ENCODE results near the gene FHIT.
"Not testable (repeated sequence)": the region's sequence is repeated elsewhere in the genome, so short reads cannot be mapped to it uniquely, and the experiment has no call there.

FHIT gene

GRCh38 chr3:60673123-60673522, 578.1 kb downstream of the FHIT start:
- DNase-seq: no peak

- not testable (repeated sequence) for DNase-seq
Measured at GRCh38 chr3:60672337-60672736, 578.9 kb downstream of the FHIT start.

- DNase-seq: no peak
Measured at GRCh38 chr3:60669636-60670035, 581.6 kb downstream of the FHIT start.

GRCh38 chr3:60660026-60660425, 591.2 kb downstream of the FHIT start:
- DNase-seq: no peak

GRCh38 chr3:60659098-60659497, 592.2 kb downstream of the FHIT start:
- DNase-seq: no peak

- no peak for DNase-seq
Measured at GRCh38 chr3:60657972-60658371, 593.3 kb downstream of the FHIT start.

GRCh38 chr3:60652829-60653228, 598.4 kb downstream of the FHIT start:
- no peak for DNase-seq

GRCh38 chr3:60651799-60652198, 599.5 kb downstream of the FHIT start:
- DNase-seq: peak; percentile 52

- DNase-seq: no peak
Measured at GRCh38 chr3:60650171-60650570, 601.1 kb downstream of the FHIT start.

GRCh38 chr3:60645801-60646200, 605.5 kb downstream of the FHIT start:
- DNase-seq: no peak

- DNase-seq: no peak
Measured at GRCh38 chr3:60643831-60644230, 607.4 kb downstream of the FHIT start.

GRCh38 chr3:60641354-60641753, 609.9 kb downstream of the FHIT start:
- DNase-seq: no peak

- no peak for DNase-seq
Measured at GRCh38 chr3:60636846-60637245, 614.4 kb downstream of the FHIT start.

GRCh38 chr3:60633644-60634043, 617.6 kb downstream of the FHIT start:
- DNase-seq: no peak

GRCh38 chr3:60631509-60631908, 619.7 kb downstream of the FHIT start:
- no peak for DNase-seq

- DNase-seq: no peak
Measured at GRCh38 chr3:60630953-60631352, 620.3 kb downstream of the FHIT start.

- DNase-seq: no peak
Measured at GRCh38 chr3:60629816-60630215, 621.4 kb downstream of the FHIT start.

GRCh38 chr3:60622349-60622748, 628.9 kb downstream of the FHIT start:
- DNase-seq: no peak

GRCh38 chr3:60617188-60617587, 634.1 kb downstream of the FHIT start:
- no peak for DNase-seq

- no peak for DNase-seq
Measured at GRCh38 chr3:60613769-60614303, 637.4 kb downstream of the FHIT start.

GRCh38 chr3:60610441-60611112, 640.7 kb downstream of the FHIT start:
- no peak for DNase-seq

- no peak for DNase-seq
Measured at GRCh38 chr3:60609446-60609845, 641.8 kb downstream of the FHIT start.

GRCh38 chr3:60603860-60604259, 647.4 kb downstream of the FHIT start:
- no peak for DNase-seq

- no peak for DNase-seq
Measured at GRCh38 chr3:60600848-60601247, 650.4 kb downstream of the FHIT start.

GRCh38 chr3:60599586-60599985, 651.7 kb downstream of the FHIT start:
- DNase-seq: no peak
